ENCODE data around the gene ARTN. TPM values are rescaled to one million over a fixed set of nuclear protein-coding genes. Genes with fewer than 3 reads are reported as not detected.

The ARTN gene
- 0.15 to 0.27 TPM (median 0.20 TPM) in 5 replicates for total RNA-seq (2022; extraction: Qiagen RNA extraction)

GRCh38 chr1:43933386-43934100 is at the start of gene ARTN:
Gene ARTN, plus strand, starts transcription at chr1:43933801. Its CDS starts 1,856 bp downstream, at chr1:43935657.

DNA sequence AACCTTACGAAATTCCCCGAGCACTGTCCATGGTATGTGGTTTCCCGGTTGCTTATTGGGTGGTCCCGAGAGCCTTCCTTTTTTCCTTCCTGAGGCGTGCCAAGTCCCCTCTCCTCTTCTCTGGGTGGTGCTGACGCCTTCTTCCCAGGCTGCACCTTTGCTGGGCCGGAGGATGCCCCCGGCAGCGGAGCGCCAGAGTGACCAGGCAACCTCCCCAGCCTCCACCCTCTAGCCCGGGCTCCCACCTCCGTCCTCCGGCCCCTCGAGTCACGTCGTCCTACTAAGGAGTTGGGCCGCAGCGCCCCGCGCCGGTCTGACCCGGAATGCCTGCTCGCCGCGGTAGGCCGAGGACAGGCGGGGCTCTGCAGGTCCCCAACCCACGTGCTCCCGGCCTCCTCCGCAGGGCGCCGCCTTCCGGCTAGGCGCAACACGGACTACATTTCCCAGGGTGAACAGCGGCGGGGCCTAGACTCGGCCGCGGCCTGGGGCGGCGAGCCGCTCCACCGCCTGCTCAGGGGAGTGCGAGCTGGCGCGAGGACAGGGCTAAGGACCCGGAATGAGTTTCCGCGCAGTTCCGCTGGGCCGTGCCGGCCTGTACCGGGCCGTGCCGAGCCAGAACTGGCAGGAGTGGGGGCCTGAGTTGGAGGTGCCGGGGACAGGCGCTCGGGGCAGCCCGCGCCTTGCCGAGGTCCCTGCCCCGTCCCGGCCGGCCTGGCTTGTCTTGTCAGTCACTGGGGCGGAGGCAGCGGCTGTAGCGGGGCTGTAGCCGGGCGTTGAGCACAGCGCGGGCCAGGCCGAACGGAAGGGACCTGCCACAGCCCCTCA is 12.8 kb downstream of the ARTN start, which contains the start of gene IPO13:
TSS of gene IPO13 (plus strand) at position 715 of the 825 bp plus-strand sequence. CDS start 651 bp downstream, outside the sequence.

DNA sequence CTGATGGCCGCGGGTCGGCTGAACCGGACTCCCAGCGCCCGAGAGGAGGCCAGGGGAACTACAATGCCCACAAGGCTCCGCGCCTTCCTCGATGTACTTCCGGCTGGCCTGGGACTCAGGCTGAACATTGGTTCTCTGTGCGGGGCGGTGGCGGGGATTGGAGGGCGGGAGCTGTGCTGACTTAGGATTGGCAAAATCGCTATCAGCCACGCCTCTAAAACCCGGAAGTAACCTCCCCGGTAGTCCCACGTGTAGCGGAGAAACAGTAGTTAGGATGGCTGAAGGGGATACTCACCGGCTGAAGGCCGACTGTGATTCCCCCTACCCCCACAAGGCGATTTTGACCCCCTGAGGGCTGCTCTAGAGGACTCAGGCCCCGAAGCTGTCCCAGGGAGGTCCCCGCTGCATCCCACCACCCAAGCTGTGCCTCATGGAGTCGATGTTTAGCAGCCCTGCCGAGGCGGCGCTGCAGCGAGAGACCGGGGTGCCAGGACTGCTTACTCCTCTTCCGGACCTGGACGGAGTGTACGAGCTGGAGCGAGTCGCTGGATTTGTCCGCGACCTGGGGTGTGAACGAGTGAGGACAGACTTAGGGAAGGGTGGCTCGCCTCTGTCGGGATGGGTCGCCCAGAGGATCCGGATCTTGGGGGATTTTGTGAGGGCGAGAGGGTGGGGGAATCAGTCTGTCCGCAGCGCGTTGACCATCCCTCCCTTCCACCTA is 36.3 kb downstream of the ARTN start, which contains the start of gene DPH2:
TSS of gene DPH2 (plus strand) at position 265 of the 721 bp plus-strand sequence. CDS start at position 431, 166 bp downstream.

GRCh38 chr1:43974443-43975248 is 41.0 kb downstream of the ARTN start, which contains the start of gene ATP6V0B:
Gene ATP6V0B, plus strand, starts transcription at chr1:43974960. Its CDS starts 81 bp downstream, at chr1:43975041.

DNA sequence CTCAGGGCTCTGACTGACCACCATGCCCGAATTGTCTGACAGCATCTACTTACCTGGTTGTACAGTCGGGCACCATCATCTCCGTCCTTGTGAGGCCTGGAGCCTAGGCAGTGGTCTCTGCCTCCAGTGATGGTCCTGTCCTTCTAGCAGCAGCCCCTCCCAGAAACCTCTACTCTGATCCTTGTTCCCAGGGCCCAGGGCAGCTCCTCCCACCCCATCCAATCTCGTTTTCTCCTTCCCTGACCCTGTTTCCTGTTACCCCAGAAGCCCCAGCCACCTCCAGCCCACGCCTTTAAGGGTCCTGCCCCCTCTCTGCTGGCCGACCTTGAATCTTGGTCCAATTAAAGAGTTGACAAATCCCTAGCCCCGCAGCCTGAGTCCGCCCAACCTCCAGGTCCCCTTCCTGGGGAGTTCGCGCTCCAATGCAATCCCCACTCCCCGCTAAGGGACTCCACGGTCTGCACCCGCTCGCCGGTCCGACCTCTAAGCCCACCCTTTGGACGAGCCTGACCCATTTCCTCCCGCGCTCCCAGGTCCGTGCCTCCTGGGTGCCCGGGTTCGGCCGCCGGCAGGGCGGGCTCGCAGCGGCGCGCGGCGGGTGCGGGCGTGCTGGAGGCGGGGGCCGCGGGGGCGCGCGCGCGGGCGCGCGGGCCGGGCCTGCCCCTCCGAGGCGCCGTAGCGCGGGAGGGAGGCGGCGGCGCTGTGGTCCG is 45.1 kb downstream of the ARTN start, which contains the start of gene B4GALT2:
TSS of gene B4GALT2 (plus strand) at position 660 of the 710 bp plus-strand sequence. CDS start 1,951 bp downstream, outside the sequence.

Other genes with a start within 250 kb of the ARTN start
- 2.3 to 3.9 TPM (median 2.7 TPM) in 5 replicates for gene ST3GAL3, start 226.3 kb upstream of the ARTN start, total RNA-seq (2022; extraction: Qiagen RNA extraction)
- 11.6 to 17.0 TPM (median 16.1 TPM) in 5 replicates for gene IPO13, start 13.1 kb downstream of the ARTN start, total RNA-seq (2022; extraction: Qiagen RNA extraction)
- 39.6 to 43.7 TPM (median 41.5 TPM) in 5 replicates for gene DPH2, start 36.2 kb downstream of the ARTN start, total RNA-seq (2022; extraction: Qiagen RNA extraction)
- 96.0 to 178 TPM (median 153 TPM) in 5 replicates for gene ATP6V0B, start 41.2 kb downstream of the ARTN start, total RNA-seq (2022; extraction: Qiagen RNA extraction)
- 46.6 to 71.8 TPM (median 68.6 TPM) in 5 replicates for gene B4GALT2, start 45.4 kb downstream of the ARTN start, total RNA-seq (2022; extraction: Qiagen RNA extraction)
- gene CCDC24, start 57.8 kb downstream of the ARTN start, total RNA-seq (2022; extraction: Qiagen RNA extraction): 5.7 to 8.3 TPM (median 7.8 TPM) in 5 replicates
- 11.9 to 17.8 TPM (median 17.0 TPM) in 5 replicates for gene SLC6A9, start 97.7 kb downstream of the ARTN start, total RNA-seq (2022; extraction: Qiagen RNA extraction)
- 0.27 to 0.50 TPM (median 0.34 TPM) in 5 replicates for gene KLF17, start 185.0 kb downstream of the ARTN start, total RNA-seq (2022; extraction: Qiagen RNA extraction)
- gene KLF18, start 207.8 kb downstream of the ARTN start, total RNA-seq (2022; extraction: Qiagen RNA extraction): 0.02 to 0.03 TPM in 2 of 5 replicates, not detected in the others

Data from A549 treated with CORT108297 at 1 μM for 4 hours (cell line).